ENCODE data around the gene CLDN9.

Gene CLDN9

DNA sequence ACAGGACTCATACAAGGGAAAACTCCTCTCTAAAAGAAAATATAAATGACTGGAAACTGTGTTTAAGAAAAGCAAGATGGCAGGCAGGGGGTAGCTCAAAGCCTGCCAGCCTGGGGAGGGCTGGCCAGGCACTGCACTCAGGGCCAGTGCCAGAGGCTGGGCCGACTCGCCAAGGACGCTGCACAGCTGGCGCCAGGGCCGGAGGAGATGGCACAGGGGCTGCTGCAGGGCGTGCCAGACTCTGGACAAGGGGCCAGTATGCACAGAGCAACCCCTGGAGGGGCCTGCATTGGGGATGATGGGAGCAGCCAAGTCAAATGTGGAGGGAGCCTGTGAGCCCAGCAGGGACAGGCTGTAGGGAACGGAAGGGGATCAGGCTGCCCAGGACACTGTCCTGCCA lies 36.5 kb upstream of the CLDN9 start (continued):
- TF ChIP-seq, protein P1, sequence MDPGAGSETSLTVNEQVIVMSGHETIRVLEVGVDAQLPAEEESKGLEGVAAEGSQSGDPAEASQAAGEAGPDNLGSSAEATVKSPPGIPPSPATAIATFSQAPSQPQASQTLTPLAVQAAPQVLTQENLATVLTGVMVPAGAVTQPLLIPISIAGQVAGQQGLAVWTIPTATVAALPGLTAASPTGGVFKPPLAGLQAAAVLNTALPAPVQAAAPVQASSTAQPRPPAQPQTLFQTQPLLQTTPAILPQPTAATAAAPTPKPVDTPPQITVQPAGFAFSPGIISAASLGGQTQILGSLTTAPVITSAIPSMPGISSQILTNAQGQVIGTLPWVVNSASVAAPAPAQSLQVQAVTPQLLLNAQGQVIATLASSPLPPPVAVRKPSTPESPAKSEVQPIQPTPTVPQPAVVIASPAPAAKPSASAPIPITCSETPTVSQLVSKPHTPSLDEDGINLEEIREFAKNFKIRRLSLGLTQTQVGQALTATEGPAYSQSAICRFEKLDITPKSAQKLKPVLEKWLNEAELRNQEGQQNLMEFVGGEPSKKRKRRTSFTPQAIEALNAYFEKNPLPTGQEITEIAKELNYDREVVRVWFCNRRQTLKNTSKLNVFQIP (CRISPR knock-in tag; IDR thresholded peaks at IDR 0.05; ENCODE audit: borderline replicate concordance, low read depth): no peak
- TF ChIP-seq ZFP3 (CRISPR knock-in tag; IDR thresholded peaks at IDR 0.05): no peak

DNA sequence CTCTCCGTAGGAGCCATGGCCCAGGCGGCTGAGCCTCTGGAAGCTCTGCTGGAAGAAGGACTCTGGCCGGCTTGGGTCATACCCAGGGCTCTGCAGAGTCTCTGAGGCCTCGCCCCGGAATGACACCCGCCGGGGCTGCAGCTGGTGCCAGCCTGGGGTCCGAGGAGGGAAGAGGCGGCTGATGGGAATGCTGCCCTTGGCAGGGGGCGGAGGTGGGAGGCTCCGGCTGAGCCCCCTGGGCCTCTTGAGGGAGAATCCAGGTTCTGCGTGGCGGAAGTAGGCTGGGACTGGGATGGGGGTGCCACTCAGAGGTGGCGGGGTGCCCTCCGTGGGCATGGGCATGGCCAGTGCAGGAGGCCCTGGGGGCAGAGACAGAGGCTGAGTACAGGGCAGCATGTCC lies 36.0 kb upstream of the CLDN9 start:
- TF ChIP-seq ZNF70 (CRISPR knock-in tag; IDR thresholded peaks at IDR 0.05): no peak
- TF ChIP-seq, protein P2, sequence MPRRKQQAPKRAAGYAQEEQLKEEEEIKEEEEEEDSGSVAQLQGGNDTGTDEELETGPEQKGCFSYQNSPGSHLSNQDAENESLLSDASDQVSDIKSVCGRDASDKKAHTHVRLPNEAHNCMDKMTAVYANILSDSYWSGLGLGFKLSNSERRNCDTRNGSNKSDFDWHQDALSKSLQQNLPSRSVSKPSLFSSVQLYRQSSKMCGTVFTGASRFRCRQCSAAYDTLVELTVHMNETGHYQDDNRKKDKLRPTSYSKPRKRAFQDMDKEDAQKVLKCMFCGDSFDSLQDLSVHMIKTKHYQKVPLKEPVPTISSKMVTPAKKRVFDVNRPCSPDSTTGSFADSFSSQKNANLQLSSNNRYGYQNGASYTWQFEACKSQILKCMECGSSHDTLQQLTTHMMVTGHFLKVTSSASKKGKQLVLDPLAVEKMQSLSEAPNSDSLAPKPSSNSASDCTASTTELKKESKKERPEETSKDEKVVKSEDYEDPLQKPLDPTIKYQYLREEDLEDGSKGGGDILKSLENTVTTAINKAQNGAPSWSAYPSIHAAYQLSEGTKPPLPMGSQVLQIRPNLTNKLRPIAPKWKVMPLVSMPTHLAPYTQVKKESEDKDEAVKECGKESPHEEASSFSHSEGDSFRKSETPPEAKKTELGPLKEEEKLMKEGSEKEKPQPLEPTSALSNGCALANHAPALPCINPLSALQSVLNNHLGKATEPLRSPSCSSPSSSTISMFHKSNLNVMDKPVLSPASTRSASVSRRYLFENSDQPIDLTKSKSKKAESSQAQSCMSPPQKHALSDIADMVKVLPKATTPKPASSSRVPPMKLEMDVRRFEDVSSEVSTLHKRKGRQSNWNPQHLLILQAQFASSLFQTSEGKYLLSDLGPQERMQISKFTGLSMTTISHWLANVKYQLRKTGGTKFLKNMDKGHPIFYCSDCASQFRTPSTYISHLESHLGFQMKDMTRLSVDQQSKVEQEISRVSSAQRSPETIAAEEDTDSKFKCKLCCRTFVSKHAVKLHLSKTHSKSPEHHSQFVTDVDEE (CRISPR knock-in tag; IDR thresholded peaks at IDR 0.05): no peak
- TF ChIP-seq ZNF565 (CRISPR knock-in tag; conservative IDR thresholded peaks at IDR 0.05; ENCODE audit: low read depth): no peak
- ATAC-seq: no peak

DNA sequence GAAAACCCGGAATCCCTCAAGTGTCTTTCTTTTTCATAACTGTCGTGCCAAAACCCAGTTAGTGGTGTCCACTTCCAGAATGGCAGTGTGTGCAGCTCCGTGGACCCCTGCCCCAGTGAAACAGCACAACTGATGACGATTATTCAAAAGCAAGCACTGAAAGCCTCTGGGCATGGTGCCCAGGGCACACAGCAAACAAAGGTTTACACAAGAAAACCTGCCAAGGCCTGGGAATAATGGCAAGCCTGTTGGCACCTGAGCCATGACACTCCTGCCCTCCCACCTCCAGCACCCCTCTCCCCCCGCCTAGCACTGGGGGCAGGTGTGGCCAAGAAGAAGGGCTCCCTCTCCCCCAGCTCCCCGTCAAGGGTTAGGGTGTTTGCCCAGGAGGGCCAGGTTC lies 35.3 kb upstream of the CLDN9 start:
- no peak for ATAC-seq
- TF ChIP-seq, protein P3, sequence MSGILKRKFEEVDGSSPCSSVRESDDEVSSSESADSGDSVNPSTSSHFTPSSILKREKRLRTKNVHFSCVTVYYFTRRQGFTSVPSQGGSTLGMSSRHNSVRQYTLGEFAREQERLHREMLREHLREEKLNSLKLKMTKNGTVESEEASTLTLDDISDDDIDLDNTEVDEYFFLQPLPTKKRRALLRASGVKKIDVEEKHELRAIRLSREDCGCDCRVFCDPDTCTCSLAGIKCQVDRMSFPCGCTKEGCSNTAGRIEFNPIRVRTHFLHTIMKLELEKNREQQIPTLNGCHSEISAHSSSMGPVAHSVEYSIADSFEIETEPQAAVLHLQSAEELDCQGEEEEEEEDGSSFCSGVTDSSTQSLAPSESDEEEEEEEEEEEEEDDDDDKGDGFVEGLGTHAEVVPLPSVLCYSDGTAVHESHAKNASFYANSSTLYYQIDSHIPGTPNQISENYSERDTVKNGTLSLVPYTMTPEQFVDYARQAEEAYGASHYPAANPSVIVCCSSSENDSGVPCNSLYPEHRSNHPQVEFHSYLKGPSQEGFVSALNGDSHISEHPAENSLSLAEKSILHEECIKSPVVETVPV (CRISPR knock-in tag; IDR thresholded peaks at IDR 0.05): no peak
- TF ChIP-seq RARB (CRISPR knock-in tag; IDR thresholded peaks at IDR 0.05): no peak
- no peak for TF ChIP-seq ZFP30 (CRISPR knock-in tag; IDR thresholded peaks at IDR 0.05)
- TF ChIP-seq, protein P1 (CRISPR knock-in tag; IDR thresholded peaks at IDR 0.05; ENCODE audit: borderline replicate concordance, low read depth): no peak
- no peak for TF ChIP-seq TOX (CRISPR knock-in tag; IDR thresholded peaks at IDR 0.05; ENCODE audit: borderline replicate concordance)
- TF ChIP-seq OSR1 (CRISPR knock-in tag; IDR thresholded peaks at IDR 0.05): no peak
- TF ChIP-seq, protein P2 (CRISPR knock-in tag; IDR thresholded peaks at IDR 0.05): no peak
- no peak for TF ChIP-seq GLIS3 (CRISPR knock-in tag; IDR thresholded peaks at IDR 0.05)
- TF ChIP-seq, protein P4, sequence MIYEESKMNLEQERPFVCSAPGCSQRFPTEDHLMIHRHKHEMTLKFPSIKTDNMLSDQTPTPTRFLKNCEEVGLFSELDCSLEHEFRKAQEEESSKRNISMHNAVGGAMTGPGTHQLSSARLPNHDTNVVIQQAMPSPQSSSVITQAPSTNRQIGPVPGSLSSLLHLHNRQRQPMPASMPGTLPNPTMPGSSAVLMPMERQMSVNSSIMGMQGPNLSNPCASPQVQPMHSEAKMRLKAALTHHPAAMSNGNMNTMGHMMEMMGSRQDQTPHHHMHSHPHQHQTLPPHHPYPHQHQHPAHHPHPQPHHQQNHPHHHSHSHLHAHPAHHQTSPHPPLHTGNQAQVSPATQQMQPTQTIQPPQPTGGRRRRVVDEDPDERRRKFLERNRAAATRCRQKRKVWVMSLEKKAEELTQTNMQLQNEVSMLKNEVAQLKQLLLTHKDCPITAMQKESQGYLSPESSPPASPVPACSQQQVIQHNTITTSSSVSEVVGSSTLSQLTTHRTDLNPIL (CRISPR knock-in tag; IDR thresholded peaks at IDR 0.05; ENCODE audit: low read depth): no peak

DNA sequence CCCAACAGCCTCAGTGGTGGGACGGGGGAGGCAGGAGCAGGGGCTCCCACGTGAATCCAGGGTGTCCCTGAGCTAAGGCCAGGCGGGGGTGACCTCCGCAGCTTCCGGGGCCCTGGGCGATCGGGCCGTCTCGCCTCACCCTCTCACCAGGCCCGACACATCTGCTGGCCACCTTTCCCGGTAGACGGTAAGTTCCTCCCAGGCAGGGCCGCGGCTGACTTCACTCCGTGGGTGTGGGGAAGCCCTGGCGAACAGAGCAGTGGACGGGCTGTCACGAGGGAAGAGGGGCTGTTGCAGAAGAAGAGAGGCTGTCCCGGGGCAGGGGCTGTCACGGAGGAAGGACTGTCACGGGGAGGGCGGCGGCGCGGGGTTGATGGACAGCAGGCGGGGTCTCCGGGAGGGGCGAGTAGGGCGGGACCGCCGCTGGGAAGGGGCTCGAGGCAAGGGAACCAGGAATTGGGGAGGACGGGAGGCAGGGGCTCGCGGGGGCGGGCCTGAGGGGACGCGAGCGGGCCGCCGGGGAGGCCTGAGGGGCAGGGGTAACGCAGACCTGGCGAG lies 33.0 kb upstream of the CLDN9 start:
- peak; percentile 6 for ATAC-seq
- TF ChIP-seq ZNF70 (CRISPR knock-in tag; IDR thresholded peaks at IDR 0.05): no peak
- no peak for TF ChIP-seq ISL1 (CRISPR knock-in tag; IDR thresholded peaks at IDR 0.05)
- TF ChIP-seq CSDC2 (CRISPR knock-in tag; IDR thresholded peaks at IDR 0.05): no peak
- TF ChIP-seq ZC3H10 (CRISPR knock-in tag; IDR thresholded peaks at IDR 0.05): no peak
- no peak for TF ChIP-seq GLIS3 (CRISPR knock-in tag; IDR thresholded peaks at IDR 0.05)
- TF ChIP-seq ZNF8 (CRISPR knock-in tag; IDR thresholded peaks at IDR 0.05): no peak
- no peak for TF ChIP-seq TOX (CRISPR knock-in tag; IDR thresholded peaks at IDR 0.05; ENCODE audit: borderline replicate concordance)
- TF ChIP-seq, protein P2 (CRISPR knock-in tag; IDR thresholded peaks at IDR 0.05): no peak
- TF ChIP-seq, protein P4 (CRISPR knock-in tag; IDR thresholded peaks at IDR 0.05; ENCODE audit: low read depth): no peak
- no peak for TF ChIP-seq OSR1 (CRISPR knock-in tag; IDR thresholded peaks at IDR 0.05)
- no peak for TF ChIP-seq PPARA (CRISPR knock-in tag; IDR thresholded peaks at IDR 0.05; ENCODE audit: borderline replicate concordance)
- no peak for TF ChIP-seq SNAI2 (CRISPR knock-in tag; IDR thresholded peaks at IDR 0.05)
- no peak for TF ChIP-seq ZFP30 (CRISPR knock-in tag; IDR thresholded peaks at IDR 0.05)
- no peak for TF ChIP-seq BACH2 (CRISPR knock-in tag; IDR thresholded peaks at IDR 0.05; ENCODE audit: borderline replicate concordance)

Data from SK-N-SH treated with all-trans-retinoic acid at 6 μM for 48 hours (cell line).